Activated T-helper 1 cell treated with anti-CD3 and anti-CD28 coated beads, Interleukin-12 subunit alpha, Interleukin-12 subunit beta, Interleukin-2, Interleukin-4 antibody, amounts not matched to agents 30 ng/mL and 10 ng/mL and 1 ng/mL, durations not matched to agents 14 hours and 24 hours and 36 hours (primary cell): ENCODE results near the gene ANO6. TPM values are rescaled to one million over a fixed set of nuclear protein-coding genes. Genes with fewer than 3 reads are reported as not detected.
"Not testable (repeated sequence)": the region's sequence is repeated elsewhere in the genome, so short reads cannot be mapped to it uniquely, and the experiment has no call there.

Experiments used
- DNase-seq: peaks from one replicate; pipeline ENCODE4 v3.0.0; 2021; ENCODE audit warnings: low spot score
- H3K27ac Mint-ChIP-seq: one replicate; pipeline ENCODE4 v1.8.0; 2021; ENCODE audit warnings: mild to moderate bottlenecking, mixed read lengths
- H3K27me3 Mint-ChIP-seq: one replicate; pipeline ENCODE4 v1.8.0; 2022; ENCODE audit warnings: mild to moderate bottlenecking, moderate library complexity, mixed read lengths; ENCODE audit not compliant: insufficient read depth
- H3K36me3 Mint-ChIP-seq: one replicate; pipeline ENCODE4 v1.8.0; 2021; ENCODE audit warnings: low read depth, mixed read lengths
- H3K4me1 Mint-ChIP-seq: one replicate; pipeline ENCODE4 v1.8.0; 2021; ENCODE audit warnings: low read depth, mixed read lengths
- H3K4me3 Mint-ChIP-seq: one replicate; pipeline ENCODE4 v1.8.0; 2021; ENCODE audit warnings: mild to moderate bottlenecking, moderate library complexity, mixed read lengths
- H3K9me3 Mint-ChIP-seq: one replicate; pipeline ENCODE4 v1.8.0; 2021; ENCODE audit warnings: mixed read lengths
- intact Hi-C: fragments of 100-400 bp; cut with micrococcal nuclease; formaldehyde crosslinking; loops from one replicate; pipeline ENCODE4 v1.15.1; 2024
- total RNA-seq: library from RNA; stranded (reverse); gene quantifications from 2 replicates; pipeline ENCODE4 v1.2.3, GENCODE V29; 2022

Gene ANO6
- total RNA-seq, 1 donor from 2014 or later, result 21.7 TPM

DNA sequence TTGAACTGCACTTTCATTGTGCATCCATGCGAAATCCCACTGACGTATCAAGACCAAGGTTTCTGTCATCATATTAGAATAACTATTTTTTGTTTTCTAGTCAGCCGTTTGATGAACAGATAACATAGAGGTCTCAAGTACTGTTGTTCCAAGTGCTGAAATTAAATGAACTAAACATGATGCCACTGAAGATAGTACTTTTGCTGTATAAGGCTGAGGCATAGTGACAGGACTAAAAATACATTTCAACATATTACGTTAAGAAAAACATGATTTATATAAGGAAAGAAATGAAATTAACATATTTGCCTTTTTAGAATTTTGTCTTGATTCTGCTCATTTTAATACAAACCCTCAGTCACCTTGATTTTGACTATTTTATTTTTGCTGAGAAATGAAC, 82.2 kb downstream of the ANO6 start:
- no peak for DNase-seq
- intact Hi-C loops, result no loop called here
- Mint-ChIP-seq H3K36me3 (no peaks in the 10 kb centered on the region), H3K4me3 (no peak overlapping the region), H3K9me3 (no peaks in the 10 kb centered on the region), H3K27ac (no peak overlapping the region), H3K27me3 (no peaks in the 10 kb centered on the region), H3K4me1 (no peaks in the 10 kb centered on the region)

- Mint-ChIP-seq H3K9me3 (no peaks in the 10 kb centered on the region), H3K27ac (no peak overlapping the region), H3K27me3 (no peaks in the 10 kb centered on the region), H3K4me1 (no peaks in the 10 kb centered on the region), H3K4me3 (no peak overlapping the region), H3K36me3 (no peaks in the 10 kb centered on the region)
- no peak for DNase-seq
- intact Hi-C loops, result no loop called here
These were observed 83.1 kb downstream of the ANO6 start for GRCh38 chr12:45298721-45299692.

GRCh38 chr12:45302621-45303369, 86.9 kb downstream of the ANO6 start:
- Mint-ChIP-seq H3K4me3 (no peak overlapping the region), H3K36me3 (peaks cover 1% of the 10 kb centered on the region), H3K27ac (no peak overlapping the region), H3K9me3 (no peaks in the 10 kb centered on the region), H3K4me1 (no peaks in the 10 kb centered on the region), H3K27me3 (no peaks in the 10 kb centered on the region)
- no peak for DNase-seq
- intact Hi-C loops, result no loop called here

GRCh38 chr12:45303945-45304344, 88.0 kb downstream of the ANO6 start:
- no peaks in the 10 kb centered on the region for H3K9me3 Mint-ChIP-seq
- H3K27ac Mint-ChIP-seq, result no peak overlapping the region
- H3K4me3 Mint-ChIP-seq, result no peak overlapping the region
- peaks cover 1% of the 10 kb centered on the region for H3K36me3 Mint-ChIP-seq
- H3K4me1 Mint-ChIP-seq, result no peaks in the 10 kb centered on the region
- no peaks in the 10 kb centered on the region for H3K27me3 Mint-ChIP-seq
- intact Hi-C loops, result no loop called here
- no peak for DNase-seq

GRCh38 chr12:45304514-45305178, 88.8 kb downstream of the ANO6 start:
- H3K27me3 Mint-ChIP-seq, result no peaks in the 10 kb centered on the region
- peaks cover 1% of the 10 kb centered on the region for H3K36me3 Mint-ChIP-seq
- H3K4me3 Mint-ChIP-seq, result no peak overlapping the region
- no peaks in the 10 kb centered on the region for H3K9me3 Mint-ChIP-seq
- intact Hi-C loops, result no loop called here
- no peaks in the 10 kb centered on the region for H3K4me1 Mint-ChIP-seq
- no peak for DNase-seq
- H3K27ac Mint-ChIP-seq, result no peak overlapping the region

GRCh38 chr12:45305907-45306306, 90.0 kb downstream of the ANO6 start:
- intact Hi-C loops, result no loop called here
- no peak overlapping the region for H3K27ac Mint-ChIP-seq
- no peaks in the 10 kb centered on the region for H3K9me3 Mint-ChIP-seq
- DNase-seq, result no peak
- no peaks in the 10 kb centered on the region for H3K27me3 Mint-ChIP-seq
- peaks cover 1% of the 10 kb centered on the region for H3K36me3 Mint-ChIP-seq
- no peaks in the 10 kb centered on the region for H3K4me1 Mint-ChIP-seq
- no peak overlapping the region for H3K4me3 Mint-ChIP-seq

DNA sequence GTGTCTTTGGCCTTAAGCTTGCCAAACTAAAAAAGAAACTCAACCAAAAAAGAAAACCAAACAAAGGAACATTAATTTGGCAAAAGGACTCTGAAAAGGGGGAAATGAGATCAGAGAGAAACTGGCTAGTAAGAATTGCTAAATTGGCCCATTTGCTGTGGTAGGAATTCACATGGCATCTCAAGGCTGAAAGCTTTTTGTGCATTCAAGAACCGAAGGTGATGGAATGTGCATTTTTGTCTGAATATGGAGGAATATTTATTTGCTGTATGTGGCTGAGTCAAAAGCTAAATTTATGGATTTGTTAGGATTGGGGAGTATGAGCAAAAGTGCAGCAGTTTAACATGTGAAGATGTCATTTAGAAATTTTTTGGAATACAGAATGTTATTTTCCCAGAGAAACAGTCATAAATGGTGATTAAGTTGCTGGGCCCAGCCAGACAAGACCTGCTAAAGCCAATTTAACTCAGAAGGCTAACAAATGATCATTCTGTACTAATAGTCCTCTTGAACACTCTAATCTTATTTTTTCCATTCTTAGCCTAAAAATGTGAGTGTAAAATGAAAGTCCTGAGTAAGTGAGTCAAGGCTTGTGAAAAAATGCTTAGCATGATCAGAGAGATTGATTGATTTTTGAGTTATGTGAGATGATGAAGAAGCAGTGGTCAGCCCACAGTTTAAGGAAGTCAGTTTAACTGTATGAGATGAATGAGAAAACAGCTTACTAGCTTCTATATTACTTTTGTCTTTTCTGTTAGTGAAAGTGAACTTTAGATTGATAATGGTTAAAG, 94.1 kb downstream of the ANO6 start:
- H3K27me3 Mint-ChIP-seq, result no peaks in the 10 kb centered on the region
- H3K4me1 Mint-ChIP-seq, result no peaks in the 10 kb centered on the region
- no peak overlapping the region for H3K4me3 Mint-ChIP-seq
- no peaks in the 10 kb centered on the region for H3K9me3 Mint-ChIP-seq
- no peak for DNase-seq
- peaks cover 4% of the 10 kb centered on the region for H3K36me3 Mint-ChIP-seq
- no peak overlapping the region for H3K27ac Mint-ChIP-seq
- intact Hi-C loops, result no loop called here

- H3K4me1 Mint-ChIP-seq, result peaks cover 4% of the 10 kb centered on the region
- no peak overlapping the region for H3K27ac Mint-ChIP-seq
- H3K9me3 Mint-ChIP-seq, result peaks cover 3% of the 10 kb centered on the region
- H3K36me3 Mint-ChIP-seq, result peaks cover 9% of the 10 kb centered on the region
- no peaks in the 10 kb centered on the region for H3K27me3 Mint-ChIP-seq
- no peak overlapping the region for H3K4me3 Mint-ChIP-seq
- DNase-seq, result no peak
- intact Hi-C loops, result no loop called here
These were observed 94.7 kb downstream of the ANO6 start for GRCh38 chr12:45310627-45310968.

DNA sequence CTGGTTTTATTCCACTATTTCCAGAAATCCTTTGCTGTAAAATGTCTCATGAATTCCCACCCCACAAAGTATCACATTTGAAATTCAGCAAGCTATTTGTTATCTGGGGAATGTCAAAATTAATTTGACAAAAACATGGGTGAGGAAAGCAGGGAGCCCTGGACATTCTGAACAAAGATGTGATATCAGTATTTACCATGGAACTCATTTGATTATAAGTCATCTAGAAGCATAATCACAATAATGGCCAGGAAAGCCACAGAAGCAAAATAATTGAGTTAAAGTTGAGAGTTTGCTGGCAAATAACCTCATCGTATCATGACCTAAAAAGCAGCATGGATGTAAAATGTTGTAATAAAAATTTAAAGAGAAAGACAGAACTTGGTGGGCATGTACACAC, 96.1 kb downstream of the ANO6 start:
- DNase-seq, result no peak
- intact Hi-C loops, result no loop called here
- Mint-ChIP-seq H3K27me3 (no peaks in the 10 kb centered on the region), H3K4me3 (no peak overlapping the region), H3K4me1 (peaks cover 6% of the 10 kb centered on the region), H3K27ac (no peak overlapping the region), H3K9me3 (peaks cover 8% of the 10 kb centered on the region), H3K36me3 (peaks cover 13% of the 10 kb centered on the region)

DNA sequence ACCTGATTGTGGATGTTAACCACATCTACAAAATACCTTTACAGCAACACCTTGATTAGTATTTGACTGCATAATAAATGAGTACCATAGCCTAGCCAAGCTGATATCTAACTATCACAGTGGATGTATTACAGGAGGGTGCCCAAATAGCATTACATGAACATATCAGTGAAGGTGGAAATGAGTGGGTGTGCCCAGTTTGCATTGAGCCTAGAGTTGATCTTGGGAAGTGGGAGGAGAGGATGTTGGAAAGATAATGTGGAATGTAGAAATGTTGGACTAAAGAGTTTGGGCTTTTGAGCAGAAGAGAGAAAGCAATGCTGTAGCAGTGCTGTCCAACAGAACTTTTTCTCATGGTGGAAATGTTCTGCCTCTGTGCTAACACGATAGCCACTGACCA, 98.9 kb downstream of the ANO6 start:
- H3K4me3 Mint-ChIP-seq, result no peak overlapping the region
- no peak for DNase-seq
- peaks cover 13% of the 10 kb centered on the region for H3K36me3 Mint-ChIP-seq
- no peak overlapping the region for H3K27ac Mint-ChIP-seq
- peaks cover 8% of the 10 kb centered on the region for H3K9me3 Mint-ChIP-seq
- intact Hi-C loops, result no loop called here
- H3K27me3 Mint-ChIP-seq, result no peaks in the 10 kb centered on the region
- peaks cover 6% of the 10 kb centered on the region for H3K4me1 Mint-ChIP-seq

- Mint-ChIP-seq H3K4me1 (peaks cover 6% of the 10 kb centered on the region), H3K9me3 (peaks cover 8% of the 10 kb centered on the region), H3K36me3 (peaks cover 15% of the 10 kb centered on the region), H3K27me3 (no peaks in the 10 kb centered on the region), H3K4me3 (no peak overlapping the region), H3K27ac (no peak overlapping the region)
- no peak for DNase-seq
- intact Hi-C loops, result no loop called here
These were observed 99.6 kb downstream of the ANO6 start for GRCh38 chr12:45315462-45315861.

DNA sequence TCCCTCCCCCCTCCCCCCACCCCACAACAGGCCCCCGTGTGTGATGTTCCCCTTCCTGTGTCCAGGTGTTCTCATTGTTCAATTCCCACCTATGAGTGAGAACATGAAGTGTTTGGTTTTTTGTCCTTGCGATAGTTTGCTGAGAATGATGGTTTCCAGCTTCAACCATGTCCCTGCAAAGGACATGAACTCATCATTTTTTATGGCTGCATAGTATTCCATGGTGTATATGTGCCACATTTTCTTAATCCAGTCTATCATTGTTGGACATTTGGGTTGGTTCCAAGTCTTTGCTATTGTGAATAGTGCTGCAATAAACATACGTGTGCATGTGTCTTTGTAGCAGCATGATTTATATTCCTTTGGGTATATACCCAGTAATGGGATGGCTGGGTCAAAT, 101.4 kb downstream of the ANO6 start:
- H3K4me3 Mint-ChIP-seq, DNase-seq, H3K27ac Mint-ChIP-seq, H3K27me3 Mint-ChIP-seq, intact Hi-C loops, H3K9me3 Mint-ChIP-seq, H3K4me1 Mint-ChIP-seq: not testable (repeated sequence)
- H3K36me3 Mint-ChIP-seq, result peaks cover 20% of the 10 kb centered on the region
